ENCODE measurements around the gene PANK4. TPM values are rescaled to one million over a fixed set of nuclear protein-coding genes. Genes with fewer than 3 reads are reported as not detected.

The PANK4 gene
- total RNA-seq, 1 experiment from 2014 or later: 45.6 TPM

DNA sequence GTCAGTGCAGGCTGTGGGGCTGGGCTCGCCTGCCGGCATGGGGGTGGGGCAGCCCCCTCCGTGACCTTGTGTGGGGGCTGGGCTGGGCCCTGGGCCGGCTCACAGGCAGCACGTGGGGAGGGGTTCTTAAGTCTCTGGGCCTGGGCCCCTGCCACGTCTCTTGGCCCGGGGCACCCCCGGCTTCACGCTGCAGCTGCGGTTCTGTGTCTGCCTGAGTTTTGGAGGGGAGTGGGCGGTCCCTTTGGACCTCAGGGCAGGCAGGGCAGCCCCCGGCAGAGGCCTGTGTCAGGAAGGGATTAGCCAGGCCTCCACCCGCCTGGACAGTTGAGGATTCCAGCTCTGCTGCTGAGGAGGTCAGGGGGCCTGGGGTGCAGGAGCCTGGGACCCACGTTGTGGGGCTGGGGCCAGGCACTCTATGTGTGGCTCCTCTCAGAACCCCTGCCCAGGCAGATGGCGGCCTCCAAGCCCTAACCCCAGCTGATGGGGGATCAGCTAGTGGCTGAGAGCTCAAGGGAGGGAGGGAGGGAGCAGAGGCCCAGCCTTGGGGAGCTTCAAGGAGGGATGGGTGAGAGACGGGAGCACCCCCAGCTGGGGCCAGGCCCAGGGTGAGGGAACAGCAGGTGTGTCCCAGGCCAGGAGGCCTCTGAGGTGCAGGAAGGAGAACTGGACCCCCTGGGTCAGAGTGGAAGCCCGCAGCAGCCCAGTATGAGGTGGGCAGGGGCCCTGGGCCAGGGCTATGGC lies 52.1 kb downstream of the PANK4 start:
- Histone ChIP-seq H3K27ac (ENCODE audit: low read depth, low read length, poor library complexity, severe bottlenecking) (no peak overlapping the region), H3K27me3 (replicated peaks; ENCODE audit: insufficient read depth, low read depth, low read length, poor library complexity) (peaks cover 15% of the 10 kb centered on the region), H3K36me3 (ENCODE audit: insufficient read depth, low read length, poor library complexity, severe bottlenecking) (no peaks in the 10 kb centered on the region), H3K4me1 (ENCODE audit: insufficient read depth, low read length, poor library complexity, severe bottlenecking) (no peaks in the 10 kb centered on the region), H3K9me3 (ENCODE audit: low read depth, low read length, poor library complexity, severe bottlenecking) (no peaks in the 10 kb centered on the region), H3K4me3 (ENCODE audit: low read depth, low read length, poor library complexity, severe bottlenecking) (no peak overlapping the region)
- ChIA-PET POLR2A (ENCODE audit: low non-redundant PET) (no interaction called here), CTCF (no interaction called here)
- no peak for DNase-seq (ENCODE audit: low spot score)
- intact Hi-C loops (cut with micrococcal nuclease; ENCODE audit: unreplicated experiment): no loop called here
- BruUV-seq (replicated peaks): no TSS peak
- no peak for TF ChIP-seq EZH2 (IDR thresholded peaks at IDR 0.05; ENCODE audit: borderline replicate concordance, low read depth, low read length, poor library complexity, severe bottlenecking)
- TF ChIP-seq, protein P1, sequence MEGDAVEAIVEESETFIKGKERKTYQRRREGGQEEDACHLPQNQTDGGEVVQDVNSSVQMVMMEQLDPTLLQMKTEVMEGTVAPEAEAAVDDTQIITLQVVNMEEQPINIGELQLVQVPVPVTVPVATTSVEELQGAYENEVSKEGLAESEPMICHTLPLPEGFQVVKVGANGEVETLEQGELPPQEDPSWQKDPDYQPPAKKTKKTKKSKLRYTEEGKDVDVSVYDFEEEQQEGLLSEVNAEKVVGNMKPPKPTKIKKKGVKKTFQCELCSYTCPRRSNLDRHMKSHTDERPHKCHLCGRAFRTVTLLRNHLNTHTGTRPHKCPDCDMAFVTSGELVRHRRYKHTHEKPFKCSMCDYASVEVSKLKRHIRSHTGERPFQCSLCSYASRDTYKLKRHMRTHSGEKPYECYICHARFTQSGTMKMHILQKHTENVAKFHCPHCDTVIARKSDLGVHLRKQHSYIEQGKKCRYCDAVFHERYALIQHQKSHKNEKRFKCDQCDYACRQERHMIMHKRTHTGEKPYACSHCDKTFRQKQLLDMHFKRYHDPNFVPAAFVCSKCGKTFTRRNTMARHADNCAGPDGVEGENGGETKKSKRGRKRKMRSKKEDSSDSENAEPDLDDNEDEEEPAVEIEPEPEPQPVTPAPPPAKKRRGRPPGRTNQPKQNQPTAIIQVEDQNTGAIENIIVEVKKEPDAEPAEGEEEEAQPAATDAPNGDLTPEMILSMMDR (conservative IDR thresholded peaks at IDR 0.05; ENCODE audit: low read depth, low read length): no peak

DNA sequence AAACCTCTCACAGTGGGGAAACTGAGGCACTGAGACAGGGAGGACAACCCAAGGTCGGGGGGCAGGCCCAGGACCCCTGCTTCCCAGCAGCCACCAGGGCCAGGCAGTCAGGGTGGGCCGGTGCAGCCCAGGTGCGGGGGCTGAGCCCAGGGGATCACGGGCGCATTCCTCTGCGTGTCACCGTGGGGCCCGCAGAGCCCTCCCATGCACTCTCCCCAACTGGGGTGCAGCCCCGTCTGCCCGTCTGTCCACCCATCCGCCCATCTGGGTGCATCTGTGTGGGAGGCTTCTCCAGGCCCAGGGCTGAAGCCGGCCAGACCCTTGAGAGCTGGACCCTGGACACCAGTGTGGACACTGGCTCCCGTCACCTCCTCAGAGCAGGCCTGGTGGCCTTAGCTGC lies 53.2 kb downstream of the PANK4 start:
- H3K9me3 ChIP-seq (ENCODE audit: low read depth, low read length, poor library complexity, severe bottlenecking): no peaks in the 10 kb centered on the region
- DNase-seq (ENCODE audit: low spot score): no peak
- peaks cover 26% of the 10 kb centered on the region for H3K27me3 ChIP-seq (replicated peaks; ENCODE audit: insufficient read depth, low read depth, low read length, poor library complexity)
- POLR2A ChIA-PET (ENCODE audit: low non-redundant PET): no interaction called here
- no peaks in the 10 kb centered on the region for H3K36me3 ChIP-seq (ENCODE audit: insufficient read depth, low read length, poor library complexity, severe bottlenecking)
- TF ChIP-seq, protein P1 (conservative IDR thresholded peaks at IDR 0.05; ENCODE audit: low read depth, low read length): no peak
- TF ChIP-seq EZH2 (IDR thresholded peaks at IDR 0.05; ENCODE audit: borderline replicate concordance, low read depth, low read length, poor library complexity, severe bottlenecking): no peak
- no TSS peak for BruUV-seq (replicated peaks)
- no peak overlapping the region for H3K27ac ChIP-seq (ENCODE audit: low read depth, low read length, poor library complexity, severe bottlenecking)
- H3K4me1 ChIP-seq (ENCODE audit: insufficient read depth, low read length, poor library complexity, severe bottlenecking): no peaks in the 10 kb centered on the region
- intact Hi-C loops (cut with micrococcal nuclease; ENCODE audit: unreplicated experiment): no loop called here
- no peak overlapping the region for H3K4me3 ChIP-seq (ENCODE audit: low read depth, low read length, poor library complexity, severe bottlenecking)
- CTCF ChIA-PET: no interaction called here

- intact Hi-C loops (cut with micrococcal nuclease; ENCODE audit: unreplicated experiment): no loop called here
- CTCF ChIA-PET: no interaction called here
- BruUV-seq (replicated peaks): no TSS peak
Measured at GRCh38 chr1:2472561-2473177, 53.7 kb downstream of the PANK4 start.

More at GRCh38 chr1:2472561-2473177, 53.7 kb downstream of the PANK4 start:
- H3K27ac ChIP-seq (ENCODE audit: low read depth, low read length, poor library complexity, severe bottlenecking): no peak overlapping the region
- POLR2A ChIA-PET (ENCODE audit: low non-redundant PET): no interaction called here
- TF ChIP-seq, protein P1 (conservative IDR thresholded peaks at IDR 0.05; ENCODE audit: low read depth, low read length): no peak
- no peak for TF ChIP-seq EZH2 (IDR thresholded peaks at IDR 0.05; ENCODE audit: borderline replicate concordance, low read depth, low read length, poor library complexity, severe bottlenecking)
- no peaks in the 10 kb centered on the region for H3K4me1 ChIP-seq (ENCODE audit: insufficient read depth, low read length, poor library complexity, severe bottlenecking)
- H3K36me3 ChIP-seq (ENCODE audit: insufficient read depth, low read length, poor library complexity, severe bottlenecking): no peaks in the 10 kb centered on the region
- no peak for DNase-seq (ENCODE audit: low spot score)
- no peak overlapping the region for H3K4me3 ChIP-seq (ENCODE audit: low read depth, low read length, poor library complexity, severe bottlenecking)
- H3K9me3 ChIP-seq (ENCODE audit: low read depth, low read length, poor library complexity, severe bottlenecking): no peaks in the 10 kb centered on the region
- peaks cover 28% of the 10 kb centered on the region for H3K27me3 ChIP-seq (replicated peaks; ENCODE audit: insufficient read depth, low read depth, low read length, poor library complexity)

Data from A673 (cell line).